K562 (cell line): ENCODE data around the gene IPO9. TPM values are rescaled to one million over a fixed set of nuclear protein-coding genes. Genes with fewer than 3 reads are reported as not detected.

Source experiments
- CBFA2T3 ChIP-seq: fragments of 450-650 bp; IDR thresholded peaks from 2 replicates; pipeline ENCODE4 v1.6.1; 2017
- CTBP1 ChIP-seq: fragments of 450-650 bp; IDR thresholded peaks from 2 replicates; pipeline ENCODE4 v1.6.1; 2016; ENCODE audit warnings: borderline replicate concordance
- HEY1 ChIP-seq: fragments of 250-450 bp; sonication (Bioruptor Pico); IDR thresholded peaks from 2 replicates; pipeline ENCODE4 v1.5.0; 2020; ENCODE audit warnings: mild to moderate bottlenecking, moderate library complexity, borderline replicate concordance
- JUND ChIP-seq, 2 experiments: IDR thresholded peaks; 2 replicates in 1 of 2; 3 replicates in 1 of 2; pipeline ENCODE4 v1.6.1; 2011; ENCODE audit warnings: borderline replicate concordance in 2 of 2, low read depth in 2 of 2, low read length in 2 of 2, improper control_type of control experiment in 1 of 2, missing biosample characterization in 1 of 2, missing genetic modification characterization in 1 of 2, missing genetic modification reagents in 1 of 2
- POLR2AphosphoS2 ChIP-seq: IDR thresholded peaks from 2 replicates; pipeline ENCODE4 v1.6.1; 2012; ENCODE audit warnings: low read length, improper control_type of control experiment
- RCOR1 ChIP-seq, 2 experiments: IDR thresholded peaks; 2 replicates each; pipeline ENCODE4 v1.6.1; 2012; ENCODE audit warnings: low read depth in 2 of 2, low read length in 2 of 2, borderline replicate concordance in 1 of 2, improper control_type of control experiment in 1 of 2
- ZNF140 ChIP-seq: fragments of 250-450 bp; sonication (Bioruptor Pico); IDR thresholded peaks from 2 replicates; pipeline ENCODE4 v1.8.0; 2021; ENCODE audit warnings: moderate library complexity, mild to moderate bottlenecking, inconsistent platforms
- ZNF184 ChIP-seq: sonication (generic); formaldehyde crosslinking; IDR thresholded peaks from 2 replicates; pipeline ENCODE4 v1.5.0; 2020; ENCODE audit warnings: missing genetic modification reagents
- ZNF354B ChIP-seq: fragments of 250-450 bp; sonication (Bioruptor Pico); IDR thresholded peaks from 2 replicates; pipeline ENCODE4 v1.4.0; 2020
- polyA plus RNA-seq, 8 experiments: library from polyadenylated mRNA; depleted of rRNA in 4 of 8; stranded (reverse) in 5 of 8; unstranded in 3 of 8; fragments of >200 nt; fragmentation: Nextera tagmentation in 2 of 8; fragmentation: Illumina TruSeq in 1 of 8; extraction: Ambion mirVana in 2 of 8; extraction: Trizol in 1 of 8; gene quantifications; 2 replicates each; pipeline versions ENCODE4 v1.2.1 to v1.2.3, GENCODE V29; 2011 to 2014; ENCODE audit warnings: inconsistent platforms in 1 of 8, missing spikeins in 1 of 8
- total RNA-seq, 7 experiments: library from RNA; depleted of rRNA in 6 of 7; stranded (reverse); fragments of >200 nt in 6 of 7; fragmentation: Illumina TruSeq in 2 of 7; extraction: Trizol in 2 of 7; gene quantifications; 2 replicates each; pipeline versions ENCODE4 v1.2.1 to v1.2.3, GENCODE V29; 2011 to 2021; ENCODE audit warnings: low replicate concordance in 1 of 7
- TF ChIP-seq, protein P1 (sequence below): fragments of 250-450 bp; sonication (Bioruptor Pico); IDR thresholded peaks from 2 replicates; pipeline ENCODE4 v1.9.0; 2021; ENCODE audit warnings: mild to moderate bottlenecking
- TF ChIP-seq, protein P2 (sequence below): fragments of 200-800 bp; sonication (Bioruptor generic); IDR thresholded peaks from 2 replicates; pipeline ENCODE4 v1.6.1; 2017; ENCODE audit warnings: missing genetic modification characterization, missing compliant biosample characterization
- TF ChIP-seq, protein P3 (sequence below): fragments of 450-650 bp; IDR thresholded peaks from 2 replicates; pipeline ENCODE4 v1.6.1; 2017; ENCODE audit warnings: antibody characterized with exemption, mild to moderate bottlenecking
- TF ChIP-seq, protein P4 (sequence below), 2 experiments: fragments of 200-800 bp in 1 of 2; sonication (Bioruptor generic) in 1 of 2; sonication (generic) in 1 of 2; formaldehyde crosslinking in 1 of 2; IDR thresholded peaks in 1 of 2; conservative IDR thresholded peaks in 1 of 2; 2 replicates each; pipeline versions ENCODE4 v1.5.0 to v1.6.1; 2016 to 2020; ENCODE audit warnings: missing compliant biosample characterization in 1 of 2, missing genetic modification characterization in 1 of 2, missing genetic modification reagents in 1 of 2
- TF ChIP-seq, protein P5 (sequence below): sonication (generic); formaldehyde crosslinking; IDR thresholded peaks from 2 replicates; pipeline ENCODE4 v1.9.0; 2022; ENCODE audit warnings: mild to moderate bottlenecking, missing genetic modification reagents
- TF ChIP-seq, protein P6 (sequence below): sonication (generic); formaldehyde crosslinking; IDR thresholded peaks from 2 replicates; pipeline ENCODE4 v1.8.1; 2023; ENCODE audit warnings: mild to moderate bottlenecking, missing genetic modification reagents

IPO9 gene
- total and polyA plus RNA-seq, 9 of the 15 experiments (the other 6 are each of a cell fraction or from before 2014, with no cell fraction given) = 27.9 to 78.6 (median 43.9) TPM

DNA sequence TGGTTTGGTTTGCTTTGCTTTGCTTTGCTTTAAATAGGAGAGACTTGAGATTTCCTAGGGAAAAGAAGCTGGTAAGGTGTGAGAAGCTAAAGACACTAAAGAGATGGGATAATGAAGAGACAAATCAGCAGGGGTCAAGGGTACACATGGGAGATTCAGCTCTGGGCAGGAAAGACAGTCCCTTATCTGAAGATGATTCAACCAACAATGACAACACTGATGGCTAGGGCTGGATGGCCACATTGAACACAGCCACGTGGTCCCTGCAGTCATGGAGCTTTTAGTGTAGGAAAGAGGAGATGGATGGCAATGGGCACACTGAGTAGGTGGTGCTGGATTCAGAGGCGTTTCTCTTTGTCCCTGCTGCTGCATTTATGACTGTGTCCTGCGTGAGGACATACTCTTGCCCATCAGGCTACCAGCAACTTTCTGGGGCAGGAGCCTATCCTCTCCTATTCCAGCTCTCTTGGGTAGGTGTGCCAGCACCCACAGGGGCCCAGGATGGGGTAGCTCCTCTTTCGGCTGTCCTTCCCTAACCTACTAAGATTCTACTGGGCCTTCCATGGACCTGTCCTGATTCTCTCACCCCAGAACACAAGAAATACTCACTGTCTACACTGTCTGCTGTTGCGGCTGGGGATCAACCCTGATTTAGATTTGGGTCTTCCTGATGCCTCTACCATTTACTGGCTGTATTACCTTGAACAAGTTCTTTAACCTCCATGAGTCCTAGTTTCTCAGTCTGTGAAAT, 58.3 kb downstream of the IPO9 start (continued):
- TF ChIP-seq, protein P1, sequence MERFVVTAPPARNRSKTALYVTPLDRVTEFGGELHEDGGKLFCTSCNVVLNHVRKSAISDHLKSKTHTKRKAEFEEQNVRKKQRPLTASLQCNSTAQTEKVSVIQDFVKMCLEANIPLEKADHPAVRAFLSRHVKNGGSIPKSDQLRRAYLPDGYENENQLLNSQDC (CRISPR knock-in tag) = no peak
- TF ChIP-seq CBFA2T3 (peak; percentile 49), POLR2AphosphoS2 (no peak), ZNF140 (CRISPR knock-in tag) (no peak), HEY1 (CRISPR knock-in tag) (no peak), CTBP1 (peak; percentile 70; the same call in 1 of the 2 replicates), ZNF184 (no peak), RCOR1 (IDR thresholded peaks at IDR 0.05; ENCODE audit: borderline replicate concordance in 1 of 2, low read depth in 2 of 2, low read length in 2 of 2) (peak in 1 of 2 experiments; percentile 77; a peak in 2 of 4 replicates), JUND (IDR thresholded peaks at IDR 0.05; ENCODE audit: borderline replicate concordance, low read depth, low read length) (peak; percentile 73), JUND (tag; IDR thresholded peaks at IDR 0.05; ENCODE audit: borderline replicate concordance, low read depth, low read length) (peak; percentile 58; the same call in 1 of the 3 replicates), ZNF354B (CRISPR knock-in tag) (no peak)
- TF ChIP-seq, protein P2, sequence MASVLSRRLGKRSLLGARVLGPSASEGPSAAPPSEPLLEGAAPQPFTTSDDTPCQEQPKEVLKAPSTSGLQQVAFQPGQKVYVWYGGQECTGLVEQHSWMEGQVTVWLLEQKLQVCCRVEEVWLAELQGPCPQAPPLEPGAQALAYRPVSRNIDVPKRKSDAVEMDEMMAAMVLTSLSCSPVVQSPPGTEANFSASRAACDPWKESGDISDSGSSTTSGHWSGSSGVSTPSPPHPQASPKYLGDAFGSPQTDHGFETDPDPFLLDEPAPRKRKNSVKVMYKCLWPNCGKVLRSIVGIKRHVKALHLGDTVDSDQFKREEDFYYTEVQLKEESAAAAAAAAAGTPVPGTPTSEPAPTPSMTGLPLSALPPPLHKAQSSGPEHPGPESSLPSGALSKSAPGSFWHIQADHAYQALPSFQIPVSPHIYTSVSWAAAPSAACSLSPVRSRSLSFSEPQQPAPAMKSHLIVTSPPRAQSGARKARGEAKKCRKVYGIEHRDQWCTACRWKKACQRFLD (CRISPR knock-in tag) = no peak
- TF ChIP-seq, protein P3, sequence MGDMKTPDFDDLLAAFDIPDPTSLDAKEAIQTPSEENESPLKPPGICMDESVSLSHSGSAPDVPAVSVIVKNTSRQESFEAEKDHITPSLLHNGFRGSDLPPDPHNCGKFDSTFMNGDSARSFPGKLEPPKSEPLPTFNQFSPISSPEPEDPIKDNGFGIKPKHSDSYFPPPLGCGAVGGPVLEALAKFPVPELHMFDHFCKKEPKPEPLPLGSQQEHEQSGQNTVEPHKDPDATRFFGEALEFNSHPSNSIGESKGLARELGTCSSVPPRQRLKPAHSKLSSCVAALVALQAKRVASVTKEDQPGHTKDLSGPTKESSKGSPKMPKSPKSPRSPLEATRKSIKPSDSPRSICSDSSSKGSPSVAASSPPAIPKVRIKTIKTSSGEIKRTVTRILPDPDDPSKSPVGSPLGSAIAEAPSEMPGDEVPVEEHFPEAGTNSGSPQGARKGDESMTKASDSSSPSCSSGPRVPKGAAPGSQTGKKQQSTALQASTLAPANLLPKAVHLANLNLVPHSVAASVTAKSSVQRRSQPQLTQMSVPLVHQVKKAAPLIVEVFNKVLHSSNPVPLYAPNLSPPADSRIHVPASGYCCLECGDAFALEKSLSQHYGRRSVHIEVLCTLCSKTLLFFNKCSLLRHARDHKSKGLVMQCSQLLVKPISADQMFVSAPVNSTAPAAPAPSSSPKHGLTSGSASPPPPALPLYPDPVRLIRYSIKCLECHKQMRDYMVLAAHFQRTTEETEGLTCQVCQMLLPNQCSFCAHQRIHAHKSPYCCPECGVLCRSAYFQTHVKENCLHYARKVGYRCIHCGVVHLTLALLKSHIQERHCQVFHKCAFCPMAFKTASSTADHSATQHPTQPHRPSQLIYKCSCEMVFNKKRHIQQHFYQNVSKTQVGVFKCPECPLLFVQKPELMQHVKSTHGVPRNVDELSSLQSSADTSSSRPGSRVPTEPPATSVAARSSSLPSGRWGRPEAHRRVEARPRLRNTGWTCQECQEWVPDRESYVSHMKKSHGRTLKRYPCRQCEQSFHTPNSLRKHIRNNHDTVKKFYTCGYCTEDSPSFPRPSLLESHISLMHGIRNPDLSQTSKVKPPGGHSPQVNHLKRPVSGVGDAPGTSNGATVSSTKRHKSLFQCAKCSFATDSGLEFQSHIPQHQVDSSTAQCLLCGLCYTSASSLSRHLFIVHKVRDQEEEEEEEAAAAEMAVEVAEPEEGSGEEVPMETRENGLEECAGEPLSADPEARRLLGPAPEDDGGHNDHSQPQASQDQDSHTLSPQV = peak; percentile 78; the same call in 1 of the 2 replicates
- TF ChIP-seq, protein P4, sequence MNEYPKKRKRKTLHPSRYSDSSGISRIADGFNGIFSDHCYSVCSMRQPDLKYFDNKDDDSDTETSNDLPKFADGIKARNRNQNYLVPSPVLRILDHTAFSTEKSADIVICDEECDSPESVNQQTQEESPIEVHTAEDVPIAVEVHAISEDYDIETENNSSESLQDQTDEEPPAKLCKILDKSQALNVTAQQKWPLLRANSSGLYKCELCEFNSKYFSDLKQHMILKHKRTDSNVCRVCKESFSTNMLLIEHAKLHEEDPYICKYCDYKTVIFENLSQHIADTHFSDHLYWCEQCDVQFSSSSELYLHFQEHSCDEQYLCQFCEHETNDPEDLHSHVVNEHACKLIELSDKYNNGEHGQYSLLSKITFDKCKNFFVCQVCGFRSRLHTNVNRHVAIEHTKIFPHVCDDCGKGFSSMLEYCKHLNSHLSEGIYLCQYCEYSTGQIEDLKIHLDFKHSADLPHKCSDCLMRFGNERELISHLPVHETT (CRISPR knock-in tag; conservative IDR thresholded peaks at IDR 0.05 in 1 of 2, IDR thresholded peaks at IDR 0.05 in 1 of 2) = peak in 1 of 2 experiments; percentile 41; a peak in 1 of 4 replicates
- TF ChIP-seq, protein P5, sequence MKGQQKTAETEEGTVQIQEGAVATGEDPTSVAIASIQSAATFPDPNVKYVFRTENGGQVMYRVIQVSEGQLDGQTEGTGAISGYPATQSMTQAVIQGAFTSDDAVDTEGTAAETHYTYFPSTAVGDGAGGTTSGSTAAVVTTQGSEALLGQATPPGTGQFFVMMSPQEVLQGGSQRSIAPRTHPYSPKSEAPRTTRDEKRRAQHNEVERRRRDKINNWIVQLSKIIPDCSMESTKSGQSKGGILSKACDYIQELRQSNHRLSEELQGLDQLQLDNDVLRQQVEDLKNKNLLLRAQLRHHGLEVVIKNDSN (CRISPR knock-in tag) = peak; percentile 65
- TF ChIP-seq, protein P6, sequence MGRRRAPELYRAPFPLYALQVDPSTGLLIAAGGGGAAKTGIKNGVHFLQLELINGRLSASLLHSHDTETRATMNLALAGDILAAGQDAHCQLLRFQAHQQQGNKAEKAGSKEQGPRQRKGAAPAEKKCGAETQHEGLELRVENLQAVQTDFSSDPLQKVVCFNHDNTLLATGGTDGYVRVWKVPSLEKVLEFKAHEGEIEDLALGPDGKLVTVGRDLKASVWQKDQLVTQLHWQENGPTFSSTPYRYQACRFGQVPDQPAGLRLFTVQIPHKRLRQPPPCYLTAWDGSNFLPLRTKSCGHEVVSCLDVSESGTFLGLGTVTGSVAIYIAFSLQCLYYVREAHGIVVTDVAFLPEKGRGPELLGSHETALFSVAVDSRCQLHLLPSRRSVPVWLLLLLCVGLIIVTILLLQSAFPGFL (CRISPR knock-in tag) = 0 out of 2 replicates have a peak, but pooled peaks have one; percentile 61
